ENCODE data around the gene TCF23. TPM values are rescaled to one million over a fixed set of nuclear protein-coding genes. Genes with fewer than 3 reads are reported as not detected.

Gene TCF23
- total and polyA plus RNA-seq, 2 of the 8 experiments (the other 6 are each of a cell fraction or from before 2014, with no cell fraction given): 0.02 TPM; not detected in 1

GRCh38 chr2:27160191-27160590, 11.4 kb downstream of the TCF23 start:
- H2AK5ac ChIP-seq (ENCODE audit: low read depth, low read length): no peak overlapping the region
- WGBS, 2 experiments (ENCODE audit: extremely low coverage in 1 of 2, insufficient coverage in 1 of 2, insufficient read length in 1 of 2, insufficient replicate concordance in 2 of 2, low coverage in 1 of 2, low lambda C conversion rate in 2 of 2, missing lambda C conversion rate in 1 of 2): 87% methylated on average over 9 of the region's 9 CpGs; no CpG with 5 or more reads in 1 of the 2 experiments
- no peak overlapping the region for H4K91ac ChIP-seq (replicated peaks; ENCODE audit: insufficient read length, low read length)
- H3K4me2 ChIP-seq (ENCODE audit: insufficient read depth in 1 of 2, low read depth in 2 of 2, low read length in 2 of 2): no peak overlapping the region
- H3K23me2 ChIP-seq (ENCODE audit: low read depth, low read length): no peaks in the 10 kb centered on the region
- H2AFZ ChIP-seq (ENCODE audit: low read length): no peak overlapping the region
- no peak overlapping the region for H3K56ac ChIP-seq (replicated peaks; ENCODE audit: insufficient read length, low read depth, low read length)
- POLR2A ChIA-PET (ENCODE audit: partially characterized antibody): interaction anchor here (1.4 to 1.8 kb wide), 2 partner anchors 26 to 79 kb away, joined by 3 to 6 read pairs; partner anchors contain the start of gene PREB
- H2BK12ac ChIP-seq (ENCODE audit: low read depth, low read length): no peak overlapping the region
- no peak overlapping the region for H3K4ac ChIP-seq (replicated peaks; ENCODE audit: insufficient read length, low read depth, low read length)
- no peaks in the 10 kb centered on the region; a peak in 1 of 7 replicates for H3K4me1 ChIP-seq (replicated peaks in 1 of 4; ENCODE audit: control insufficient read depth in 3 of 4, insufficient read depth in 4 of 4, low read length in 3 of 4)
- no peak overlapping the region for H3K18ac ChIP-seq (ENCODE audit: extremely low read depth, low read length)
- no peaks in the 10 kb centered on the region for H3K36me3 ChIP-seq (ENCODE audit: control insufficient read depth in 2 of 4, insufficient read depth in 4 of 4, low read length in 3 of 4)
- no peak for FAIRE-seq
- H2BK120ac ChIP-seq (replicated peaks; ENCODE audit: low read depth, low read length): no peak overlapping the region
- H3K4me3 ChIP-seq (ENCODE audit: extremely low read depth in 1 of 4, insufficient read depth in 2 of 4, low read depth in 3 of 4, low read length in 4 of 4): no peak overlapping the region
- no peak overlapping the region for H4K8ac ChIP-seq (ENCODE audit: extremely low read depth, insufficient read depth, low read length)
- H4K5ac ChIP-seq (ENCODE audit: insufficient read length, low read depth, low read length): no peak overlapping the region
- no peak for DNase-seq (ENCODE audit: low read depth in 1 of 2, low spot score in 2 of 2)
- H3K9me3 ChIP-seq (ENCODE audit: insufficient read depth in 2 of 2, low read depth in 1 of 2, low read length in 1 of 2): no peaks in the 10 kb centered on the region
- CTCF ChIA-PET (ENCODE audit: partially characterized antibody): interaction anchor here (3.9 to 4.6 kb wide), 2 partner anchors 11 to 32 kb away, joined by 15 to 36 read pairs; no protein-coding TSS in a partner anchor
- H2BK20ac ChIP-seq (ENCODE audit: low read length): no peak overlapping the region
- H3K14ac ChIP-seq (ENCODE audit: insufficient read length): no peak overlapping the region
- no peak overlapping the region for H3K27ac ChIP-seq (ENCODE audit: low read depth, low read length)
- no peak overlapping the region for H3K23ac ChIP-seq (ENCODE audit: insufficient read length)
- H3K27me3 ChIP-seq (replicated peaks in 1 of 4; ENCODE audit: control insufficient read depth in 3 of 4, extremely low read depth in 1 of 4, insufficient read depth in 3 of 4, low read length in 3 of 4): no peaks in the 10 kb centered on the region
- no peak overlapping the region for H3K9ac ChIP-seq (replicated peaks in 1 of 4; ENCODE audit: extremely low read depth in 1 of 4, low read depth in 3 of 4, low read length in 3 of 4)
- H2BK5ac ChIP-seq (ENCODE audit: low read depth, low read length): no peak overlapping the region
- H2BK15ac ChIP-seq (ENCODE audit: low read length): no peak overlapping the region
- no peaks in the 10 kb centered on the region for H3K79me1 ChIP-seq (ENCODE audit: low read depth, low read length)
- H4K20me1 ChIP-seq (replicated peaks in 1 of 2; ENCODE audit: control insufficient read depth in 1 of 2, insufficient read depth in 2 of 2, low read length in 2 of 2): no peaks in the 10 kb centered on the region
- no peaks in the 10 kb centered on the region for H3K79me2 ChIP-seq (ENCODE audit: control insufficient read depth in 1 of 2, insufficient read depth in 2 of 2, low read length in 2 of 2)
- TF ChIP-seq GTF2F1 (IDR thresholded peaks at IDR 0.05; ENCODE audit: borderline replicate concordance, low read depth, low read length) (no peak), CHD1 (IDR thresholded peaks at IDR 0.05; ENCODE audit: low read depth, low read length) (no peak), JUN (IDR thresholded peaks at IDR 0.05; ENCODE audit: low read depth, low read length) (no peak)
